GM12878 (cell line): ENCODE measurements around the gene CADM2.

ENCODE experiments used
- IKZF1 ChIP-seq: fragments of 450-650 bp; conservative IDR thresholded peaks from 2 replicates; pipeline ENCODE4 v1.6.1; 2017; ENCODE audit warnings: antibody characterized with exemption, mild to moderate bottlenecking
- MTA3 ChIP-seq: IDR thresholded peaks from 2 replicates; pipeline ENCODE4 v1.6.1; 2012; ENCODE audit warnings: low read length, inconsistent platforms, borderline replicate concordance
- RAD21 ChIP-seq: IDR thresholded peaks from 2 replicates; pipeline ENCODE4 v1.6.1; 2011; ENCODE audit warnings: mild to moderate bottlenecking, low read depth, low read length, moderate library complexity; ENCODE audit not compliant: insufficient read depth
- SIN3A ChIP-seq: IDR thresholded peaks from 2 replicates; pipeline ENCODE4 v1.6.1; 2012; ENCODE audit warnings: low read depth, low read length, improper control_type of control experiment
- TF ChIP-seq, protein P1 (sequence below), 3 experiments: IDR thresholded peaks in 2 of 3; conservative IDR thresholded peaks in 1 of 3; 2 replicates each; pipeline ENCODE4 v1.5.1; 2011; ENCODE audit warnings: low read depth in 3 of 3, low read length in 3 of 3, mild to moderate bottlenecking in 3 of 3, control low read depth in 2 of 3, moderate library complexity in 2 of 3, inconsistent platforms in 1 of 3, mixed read lengths in 1 of 3; ENCODE audit not compliant: control insufficient read depth in 2 of 3, insufficient read depth in 1 of 3; ENCODE audit errors: extremely low read depth in 1 of 3
- TF ChIP-seq, protein P2 (sequence below): fragments of 450-650 bp; IDR thresholded peaks from 2 replicates; pipeline ENCODE4 v1.6.1; 2017; ENCODE audit warnings: low read depth, mild to moderate bottlenecking, moderate library complexity
- TF ChIP-seq, protein P3 (sequence below): fragments of 450-650 bp; IDR thresholded peaks from 2 replicates; pipeline ENCODE4 v1.6.1; 2017; ENCODE audit warnings: mild to moderate bottlenecking
- TF ChIP-seq, protein P4 (sequence below): IDR thresholded peaks from 2 replicates; pipeline ENCODE4 v1.6.1; 2011; ENCODE audit warnings: mild to moderate bottlenecking, low read depth, low read length, moderate library complexity; ENCODE audit not compliant: insufficient replicate concordance

DNA sequence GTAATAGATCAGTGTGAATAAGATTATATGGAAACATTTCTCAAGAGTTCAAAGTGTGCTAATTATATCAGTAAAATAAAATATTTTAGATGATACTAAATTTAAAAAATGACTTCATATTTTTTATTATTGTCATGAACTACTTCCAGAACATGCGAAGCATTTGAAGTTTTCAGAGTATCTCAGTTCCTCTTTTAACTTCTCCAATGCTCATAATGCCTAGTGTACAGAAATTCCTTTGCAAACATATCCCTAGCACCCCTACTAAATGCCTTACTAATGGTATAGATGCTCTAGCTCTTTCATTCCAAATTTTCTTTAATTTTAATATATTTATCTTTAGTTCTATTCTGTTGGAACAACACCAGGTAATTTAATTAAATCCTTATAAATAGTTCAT lies 580.4 kb downstream of the CADM2 start:
- TF ChIP-seq, protein P1, sequence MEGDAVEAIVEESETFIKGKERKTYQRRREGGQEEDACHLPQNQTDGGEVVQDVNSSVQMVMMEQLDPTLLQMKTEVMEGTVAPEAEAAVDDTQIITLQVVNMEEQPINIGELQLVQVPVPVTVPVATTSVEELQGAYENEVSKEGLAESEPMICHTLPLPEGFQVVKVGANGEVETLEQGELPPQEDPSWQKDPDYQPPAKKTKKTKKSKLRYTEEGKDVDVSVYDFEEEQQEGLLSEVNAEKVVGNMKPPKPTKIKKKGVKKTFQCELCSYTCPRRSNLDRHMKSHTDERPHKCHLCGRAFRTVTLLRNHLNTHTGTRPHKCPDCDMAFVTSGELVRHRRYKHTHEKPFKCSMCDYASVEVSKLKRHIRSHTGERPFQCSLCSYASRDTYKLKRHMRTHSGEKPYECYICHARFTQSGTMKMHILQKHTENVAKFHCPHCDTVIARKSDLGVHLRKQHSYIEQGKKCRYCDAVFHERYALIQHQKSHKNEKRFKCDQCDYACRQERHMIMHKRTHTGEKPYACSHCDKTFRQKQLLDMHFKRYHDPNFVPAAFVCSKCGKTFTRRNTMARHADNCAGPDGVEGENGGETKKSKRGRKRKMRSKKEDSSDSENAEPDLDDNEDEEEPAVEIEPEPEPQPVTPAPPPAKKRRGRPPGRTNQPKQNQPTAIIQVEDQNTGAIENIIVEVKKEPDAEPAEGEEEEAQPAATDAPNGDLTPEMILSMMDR (IDR thresholded peaks at IDR 0.05 in 2 of 3, conservative IDR thresholded peaks at IDR 0.05 in 1 of 3; ENCODE audit: control insufficient read depth in 2 of 3, extremely low read depth in 1 of 3, insufficient read depth in 1 of 3, low read depth in 3 of 3, low read length in 3 of 3): no peak
- TF ChIP-seq SIN3A (no peak), RAD21 (no peak), IKZF1 (no peak), MTA3 (no peak)
- TF ChIP-seq, protein P2, sequence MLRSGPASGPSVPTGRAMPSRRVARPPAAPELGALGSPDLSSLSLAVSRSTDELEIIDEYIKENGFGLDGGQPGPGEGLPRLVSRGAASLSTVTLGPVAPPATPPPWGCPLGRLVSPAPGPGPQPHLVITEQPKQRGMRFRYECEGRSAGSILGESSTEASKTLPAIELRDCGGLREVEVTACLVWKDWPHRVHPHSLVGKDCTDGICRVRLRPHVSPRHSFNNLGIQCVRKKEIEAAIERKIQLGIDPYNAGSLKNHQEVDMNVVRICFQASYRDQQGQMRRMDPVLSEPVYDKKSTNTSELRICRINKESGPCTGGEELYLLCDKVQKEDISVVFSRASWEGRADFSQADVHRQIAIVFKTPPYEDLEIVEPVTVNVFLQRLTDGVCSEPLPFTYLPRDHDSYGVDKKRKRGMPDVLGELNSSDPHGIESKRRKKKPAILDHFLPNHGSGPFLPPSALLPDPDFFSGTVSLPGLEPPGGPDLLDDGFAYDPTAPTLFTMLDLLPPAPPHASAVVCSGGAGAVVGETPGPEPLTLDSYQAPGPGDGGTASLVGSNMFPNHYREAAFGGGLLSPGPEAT: no peak
- TF ChIP-seq, protein P3, sequence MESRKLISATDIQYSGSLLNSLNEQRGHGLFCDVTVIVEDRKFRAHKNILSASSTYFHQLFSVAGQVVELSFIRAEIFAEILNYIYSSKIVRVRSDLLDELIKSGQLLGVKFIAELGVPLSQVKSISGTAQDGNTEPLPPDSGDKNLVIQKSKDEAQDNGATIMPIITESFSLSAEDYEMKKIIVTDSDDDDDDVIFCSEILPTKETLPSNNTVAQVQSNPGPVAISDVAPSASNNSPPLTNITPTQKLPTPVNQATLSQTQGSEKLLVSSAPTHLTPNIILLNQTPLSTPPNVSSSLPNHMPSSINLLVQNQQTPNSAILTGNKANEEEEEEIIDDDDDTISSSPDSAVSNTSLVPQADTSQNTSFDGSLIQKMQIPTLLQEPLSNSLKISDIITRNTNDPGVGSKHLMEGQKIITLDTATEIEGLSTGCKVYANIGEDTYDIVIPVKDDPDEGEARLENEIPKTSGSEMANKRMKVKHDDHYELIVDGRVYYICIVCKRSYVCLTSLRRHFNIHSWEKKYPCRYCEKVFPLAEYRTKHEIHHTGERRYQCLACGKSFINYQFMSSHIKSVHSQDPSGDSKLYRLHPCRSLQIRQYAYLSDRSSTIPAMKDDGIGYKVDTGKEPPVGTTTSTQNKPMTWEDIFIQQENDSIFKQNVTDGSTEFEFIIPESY: no peak
- TF ChIP-seq, protein P4, sequence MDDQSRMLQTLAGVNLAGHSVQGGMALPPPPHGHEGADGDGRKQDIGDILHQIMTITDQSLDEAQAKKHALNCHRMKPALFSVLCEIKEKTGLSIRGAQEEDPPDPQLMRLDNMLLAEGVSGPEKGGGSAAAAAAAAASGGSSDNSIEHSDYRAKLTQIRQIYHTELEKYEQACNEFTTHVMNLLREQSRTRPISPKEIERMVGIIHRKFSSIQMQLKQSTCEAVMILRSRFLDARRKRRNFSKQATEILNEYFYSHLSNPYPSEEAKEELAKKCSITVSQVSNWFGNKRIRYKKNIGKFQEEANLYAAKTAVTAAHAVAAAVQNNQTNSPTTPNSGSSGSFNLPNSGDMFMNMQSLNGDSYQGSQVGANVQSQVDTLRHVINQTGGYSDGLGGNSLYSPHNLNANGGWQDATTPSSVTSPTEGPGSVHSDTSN: no peak
